GM21528 (cell line): ENCODE data around the gene JSRP1.

ENCODE experiments used
- ATAC-seq: cut with Tn5 transposase; IDR thresholded peaks from one replicate; pipeline ENCODE4 v1.9.1; 2021; ENCODE audit warnings: mild to moderate bottlenecking, moderate library complexity; ENCODE audit not compliant: unreplicated experiment, low FRiP score

JSRP1 gene

GRCh38 chr19:2255982-2256685 is at the start of gene JSRP1:
Gene JSRP1, minus strand, starts transcription at chr19:2256417. Its CDS starts 1,103 bp downstream, at chr19:2255314.
- ATAC-seq, result no peak

DNA sequence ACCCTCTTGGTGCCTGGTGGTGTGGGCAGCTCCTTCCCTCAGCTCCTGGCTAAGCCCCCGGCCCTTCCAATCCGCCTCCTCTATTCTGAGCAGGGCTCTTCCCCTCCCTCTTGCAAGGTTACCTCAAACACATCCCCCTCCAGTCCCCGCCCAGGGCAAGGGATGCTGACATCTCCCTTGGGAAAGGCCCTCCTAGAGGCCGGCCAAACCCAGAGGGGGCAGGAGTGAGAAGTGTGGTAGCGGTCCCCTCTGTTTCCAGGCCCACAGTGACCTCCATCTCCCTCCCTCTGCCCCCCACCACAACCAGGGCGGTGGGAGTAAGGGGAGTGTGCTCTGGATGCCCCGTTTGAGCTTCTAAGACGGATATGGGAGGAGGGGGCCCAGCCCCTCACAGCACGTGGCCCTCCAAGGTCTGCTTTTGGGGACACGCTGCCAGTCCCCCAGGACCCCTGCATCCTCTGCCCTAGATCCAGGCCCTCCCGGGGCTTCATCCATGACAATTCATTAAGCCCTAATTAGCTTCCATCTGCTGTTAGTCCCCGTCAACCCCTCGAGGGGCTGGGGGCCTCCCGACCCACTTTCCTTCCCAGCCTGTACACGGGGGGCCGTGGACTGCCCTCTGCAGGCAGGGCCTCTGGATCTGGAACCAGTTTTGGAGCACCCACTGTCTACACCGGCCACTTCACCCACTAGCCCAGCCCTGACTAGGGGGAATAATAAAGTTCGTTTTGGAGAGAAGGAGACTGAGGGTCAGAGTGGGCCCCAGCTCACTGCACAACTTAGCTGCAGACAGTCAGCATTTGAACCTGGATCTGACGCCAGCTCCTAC is 49.4 kb upstream of the JSRP1 start:
- ATAC-seq, result no peak

DNA sequence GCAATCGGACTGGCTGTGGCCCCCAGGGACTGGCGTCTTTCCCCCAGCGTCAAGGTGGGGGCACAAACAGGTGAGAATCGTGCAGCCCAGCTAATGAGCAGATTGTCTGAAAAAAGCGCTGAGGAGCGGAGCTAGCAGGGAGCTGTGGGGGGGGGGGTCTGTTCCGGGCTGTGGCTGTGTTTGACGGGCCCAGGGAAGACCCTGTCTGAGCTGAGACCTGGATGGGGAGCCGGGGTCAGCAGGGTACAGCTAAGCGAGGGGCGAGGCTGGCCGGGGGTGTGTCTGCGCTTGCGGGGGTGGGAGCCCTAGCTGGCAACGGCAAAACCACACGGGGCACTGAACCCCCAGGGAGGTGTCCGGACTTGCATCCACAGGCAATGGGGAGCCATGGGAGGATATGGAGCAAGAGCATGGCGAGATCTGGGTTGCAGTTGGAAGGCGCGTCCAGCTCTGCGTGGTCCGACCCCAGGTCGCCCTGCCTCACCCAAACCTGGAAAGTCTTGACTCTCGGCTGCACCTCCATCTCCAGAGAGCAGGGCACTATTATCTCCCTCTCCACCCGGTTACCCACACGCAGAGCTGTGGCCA is 47.1 kb upstream of the JSRP1 start:
- ATAC-seq, result no peak

GRCh38 chr19:2302319-2303210 is 46.3 kb upstream of the JSRP1 start:
- no peak for ATAC-seq

DNA sequence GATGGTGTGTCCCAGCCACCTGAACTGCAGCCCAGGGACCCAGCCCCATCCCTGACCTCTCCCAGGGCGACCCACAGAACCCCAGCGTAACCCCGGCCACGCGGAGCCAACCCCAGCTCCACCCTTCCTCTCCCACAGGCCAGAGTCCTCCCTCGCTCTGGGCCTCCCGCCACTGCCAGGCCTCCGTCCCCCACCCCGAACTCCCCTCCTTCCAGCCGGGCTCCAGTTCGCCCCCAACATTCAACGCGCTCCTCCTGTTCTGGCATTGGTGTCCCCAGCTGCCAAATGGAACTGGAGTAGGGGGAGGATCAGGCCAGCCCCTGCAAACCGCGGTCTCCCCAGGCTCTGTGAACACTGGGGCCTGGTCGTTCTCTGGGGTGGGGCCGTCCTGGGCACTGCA is 44.3 kb upstream of the JSRP1 start:
- ATAC-seq, result no peak

DNA sequence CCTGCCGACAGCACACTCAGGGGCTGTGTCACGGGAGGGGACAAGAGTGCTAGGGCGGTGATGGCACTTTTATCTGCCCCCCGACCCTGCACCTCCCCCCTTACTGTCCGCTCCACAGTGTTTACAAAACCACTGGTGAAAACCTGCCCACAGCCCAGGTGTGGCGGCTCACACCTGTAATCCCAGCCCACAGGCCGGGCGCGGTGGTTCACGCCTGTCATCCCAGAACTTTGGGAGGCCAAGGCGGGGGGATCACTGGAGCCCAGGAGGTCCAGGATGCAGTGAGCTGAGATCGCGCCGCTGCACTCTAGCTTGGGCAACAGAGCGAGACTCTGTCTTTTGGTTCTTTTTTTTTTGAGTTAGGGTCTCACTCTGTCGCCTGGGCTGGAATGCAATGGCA is 39.9 kb upstream of the JSRP1 start:
- no peak for ATAC-seq

GRCh38 chr19:2294687-2295335 is 38.6 kb upstream of the JSRP1 start:
- no peak for ATAC-seq

GRCh38 chr19:2291185-2291751 is 35.1 kb upstream of the JSRP1 start:
- ATAC-seq, result no peak

DNA sequence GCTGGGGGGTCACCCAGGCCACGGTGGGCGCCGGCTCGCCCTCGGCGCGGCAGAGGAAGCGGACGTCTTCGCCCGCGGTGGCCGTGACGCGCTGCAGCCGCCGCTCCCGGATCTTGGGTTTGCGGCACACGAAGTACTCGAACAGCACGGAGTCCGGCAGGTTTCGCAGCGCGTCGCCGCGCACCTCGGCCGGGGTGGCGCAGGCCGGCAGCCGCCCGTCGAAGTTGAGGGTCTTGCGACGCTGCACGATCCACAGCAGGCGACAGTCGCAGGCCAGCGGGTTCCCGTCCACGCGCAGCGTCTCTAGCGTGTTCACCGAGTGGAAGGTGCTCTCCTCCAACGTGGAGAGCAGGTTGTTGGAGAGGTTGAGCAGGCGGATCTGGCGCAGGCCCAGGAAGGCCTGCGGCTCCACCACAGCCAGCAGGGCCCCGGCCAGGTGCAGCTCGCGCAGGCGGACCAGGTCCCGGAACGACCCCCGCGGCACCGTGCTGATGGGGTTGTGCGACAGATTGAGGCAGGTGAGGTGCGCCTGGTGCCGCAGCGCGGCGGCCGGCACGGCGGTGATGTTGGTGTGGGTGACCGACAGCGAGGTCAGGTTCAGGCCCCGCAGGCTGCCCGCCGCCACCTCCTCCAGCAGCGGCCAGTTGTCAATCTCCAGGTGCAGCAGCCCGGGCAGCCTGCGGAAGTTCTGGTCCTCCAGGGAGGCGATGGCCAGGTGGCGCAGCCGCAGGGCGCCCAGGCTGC is 34.4 kb upstream of the JSRP1 start:
- ATAC-seq, result no peak

GRCh38 chr19:2289714-2290435 is 33.7 kb upstream of the JSRP1 start:
- no peak for ATAC-seq

- ATAC-seq, result no peak
Measured at GRCh38 chr19:2288818-2289713, 32.8 kb upstream of the JSRP1 start.

DNA sequence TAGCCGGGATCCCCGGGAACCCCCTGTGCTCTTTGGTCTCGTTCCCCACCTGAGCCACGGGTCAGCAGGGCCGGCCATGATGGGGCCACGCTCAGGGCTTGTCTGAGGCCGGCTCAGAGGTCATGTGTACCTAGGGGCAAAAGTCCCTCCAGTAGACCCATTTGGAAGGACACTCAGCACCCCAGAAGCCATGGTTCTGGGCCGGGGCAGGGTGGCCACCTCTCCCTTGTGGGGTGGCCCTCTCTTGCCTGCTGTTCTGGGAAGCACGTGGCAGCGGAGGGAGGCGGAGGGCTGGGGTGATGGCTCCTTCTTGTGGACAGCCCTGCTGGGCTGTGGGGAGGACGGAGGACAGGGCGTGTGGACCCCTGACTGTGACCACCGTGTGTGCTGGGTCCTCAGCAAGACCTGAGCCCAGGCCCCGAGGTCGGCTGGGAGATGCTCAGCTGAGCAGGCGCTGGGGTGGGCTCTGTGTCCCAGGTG is 32.2 kb upstream of the JSRP1 start:
- no peak for ATAC-seq

- no peak for ATAC-seq
Measured at GRCh38 chr19:2287585-2288337, 31.5 kb upstream of the JSRP1 start.

- ATAC-seq, result no peak
Measured at GRCh38 chr19:2286402-2287140, 30.4 kb upstream of the JSRP1 start.

GRCh38 chr19:2283835-2284507 is 27.8 kb upstream of the JSRP1 start:
- no peak for ATAC-seq
